Stomach (tissue), 9 donors: ENCODE measurements around the gene TASOR. TPM values are rescaled to one million over a fixed set of nuclear protein-coding genes. Genes with fewer than 3 reads are reported as not detected.

Experiments used
- DNase-seq, 2 donors: peaks; one replicate each; pipeline versions ENCODE4 v3.0.0 to v3.0.0-alpha.2; 2013 to 2019
- H3K27ac ChIP-seq, 5 donors: fragments of 200-600 bp in 4 of 5; sonication (generic) in 4 of 5; one replicate each; pipeline ENCODE4 v1.5.1; 2013 to 2019; ENCODE audit warnings: mild to moderate bottlenecking in 1 of 5, moderate library complexity in 1 of 5
- H3K27me3 ChIP-seq, 3 donors: fragments of 200-600 bp; sonication (generic); one replicate each; pipeline ENCODE4 v1.5.1; 2017 to 2019; ENCODE audit warnings: mixed run types in 1 of 3
- H3K36me3 ChIP-seq, 4 donors: fragments of 200-600 bp; sonication (generic); 1 replicate in 3 of 4; 2 replicates in 1 of 4; pipeline ENCODE4 v1.5.1; 2016 to 2019
- H3K4me1 ChIP-seq, 4 donors: fragments of 200-600 bp; sonication (generic); one replicate each; pipeline ENCODE4 v1.5.1; 2016 to 2019
- H3K4me3 ChIP-seq, 4 donors: fragments of 200-600 bp; sonication (generic) in 3 of 4; one replicate each; pipeline ENCODE4 v1.5.1; 2016 to 2019; ENCODE audit warnings: mild to moderate bottlenecking in 1 of 4
- H3K9me3 ChIP-seq, 4 donors: fragments of 200-600 bp; sonication (generic); one replicate each; pipeline ENCODE4 v1.5.1; 2016 to 2019
- CTCF ChIP-seq, 7 experiments: fragments of 450-650 bp in 4 of 7; fragments of 200-600 bp in 3 of 7; sonication (generic) in 3 of 7; IDR thresholded peaks; one replicate each; pipeline ENCODE4 v1.5.1; 2016 to 2019; ENCODE audit warnings: antibody characterized with exemption in 7 of 7, control low read depth in 2 of 7, mild to moderate bottlenecking in 1 of 7
- EP300 ChIP-seq: sonication (generic); formaldehyde crosslinking; IDR thresholded peaks from one replicate; pipeline ENCODE4 v1.6.1; 2017; ENCODE audit warnings: antibody characterized with exemption
- POLR2A ChIP-seq, 4 donors: fragments of 450-650 bp; IDR thresholded peaks; one replicate each; pipeline ENCODE4 v1.6.1; 2016; ENCODE audit warnings: antibody characterized with exemption in 4 of 4, control low read depth in 2 of 4, mild to moderate bottlenecking in 1 of 4, moderate library complexity in 1 of 4
- POLR2AphosphoS5 ChIP-seq, 3 donors: sonication (generic); formaldehyde crosslinking; IDR thresholded peaks; one replicate each; pipeline ENCODE4 v1.6.1; 2016; ENCODE audit warnings: antibody characterized with exemption in 3 of 3
- WGBS, 5 donors: extraction: QIAGEN DNeasy Blood & Tissue Kit in 3 of 5; methylation state at CpG; one replicate each; pipeline versions ENCODE4 v1.1.5 to v1.1.7; 2013 to 2018; 5-methylcytosine and 5-hydroxymethylcytosine counted together
- intact Hi-C: fragments of 100-400 bp; cut with DNase I; formaldehyde crosslinking; loops from one replicate; pipeline ENCODE4 v1.15.1; 2023; ENCODE audit warnings: low total_unique reads
- polyA plus RNA-seq, 3 donors: library from polyadenylated mRNA; stranded (reverse); fragments of 200-250 nt; gene quantifications; one replicate each; pipeline ENCODE4 v1.2.3, GENCODE V29; 2013
- total RNA-seq, 5 donors: library from RNA; depleted of rRNA; stranded (reverse); fragments of >200 nt; gene quantifications; one replicate each; pipeline versions ENCODE4 v1.1.0 to v1.2.3, GENCODE V29; 2014 to 2016
- donor health status: healthy with polysubstance abuse.
- donor health status: Bipolar disorder and iron deficiency.
- donor health status: healthy.

TASOR gene
- total and polyA plus RNA-seq, 8 donors: 13.0 to 223 (median 38.0) TPM

- Histone ChIP-seq H3K27me3 (no peaks in the 10 kb centered on the region), H3K4me3 (no peak overlapping the region), H3K36me3 (peaks cover 27 to 100% (median 95%) of the 10 kb centered on the region in 4 donors), H3K9me3 (peaks cover 0 to 8% (median 0%) of the 10 kb centered on the region in 4 donors), H3K27ac (no peak overlapping the region), H3K4me1 (peaks cover 0 to 16% (median 5%) of the 10 kb centered on the region in 4 donors)
- no peak for DNase-seq
- 93 to 100% (median 97%) methylated on average over 1 of the region's 1 CpG for WGBS, 5 donors
- no peak for TF ChIP-seq CTCF (IDR thresholded peaks at IDR 0.05)
- TF ChIP-seq POLR2A (IDR thresholded peaks at IDR 0.05): no peak
- no peak for TF ChIP-seq EP300
- no peak for TF ChIP-seq POLR2AphosphoS5 (IDR thresholded peaks at IDR 0.05)
- intact Hi-C loops: no loop called here
These were observed 27.4 kb downstream of the TASOR start for GRCh38 chr3:56655709-56656108.

- 72 to 90% (median 84%) methylated on average over 1 of the region's 1 CpG for WGBS, 5 donors
- Histone ChIP-seq H3K4me1 (peaks cover 0 to 23% (median 5%) of the 10 kb centered on the region in 4 donors), H3K4me3 (no peak overlapping the region), H3K9me3 (peaks cover 0 to 8% (median 0%) of the 10 kb centered on the region in 4 donors), H3K36me3 (peaks cover 15 to 94% (median 91%) of the 10 kb centered on the region in 4 donors), H3K27ac (no peak overlapping the region), H3K27me3 (no peaks in the 10 kb centered on the region)
- no peak for DNase-seq
- no peak for TF ChIP-seq POLR2AphosphoS5 (IDR thresholded peaks at IDR 0.05)
- TF ChIP-seq EP300: no peak
- no peak for TF ChIP-seq CTCF (IDR thresholded peaks at IDR 0.05)
- TF ChIP-seq POLR2A (IDR thresholded peaks at IDR 0.05): no peak
- intact Hi-C loops: no loop called here
These were observed 28.6 kb downstream of the TASOR start for GRCh38 chr3:56654460-56654859.

GRCh38 chr3:56645407-56645806, 37.7 kb downstream of the TASOR start:
- H3K4me3 ChIP-seq: no peak overlapping the region
- H3K36me3 ChIP-seq: peaks cover 23 to 93% (median 79%) of the 10 kb centered on the region in 4 donors
- peaks cover 0 to 10% (median 0%) of the 10 kb centered on the region in 4 donors for H3K4me1 ChIP-seq
- WGBS, 5 donors: 78 to 90% (median 84%) methylated on average over 2 of the region's 2 CpGs
- no peak for TF ChIP-seq CTCF (IDR thresholded peaks at IDR 0.05)
- no peak for TF ChIP-seq POLR2A (IDR thresholded peaks at IDR 0.05)
- TF ChIP-seq POLR2AphosphoS5 (IDR thresholded peaks at IDR 0.05): no peak
- no peak for TF ChIP-seq EP300
- H3K27ac ChIP-seq: no peak overlapping the region
- H3K27me3 ChIP-seq: no peaks in the 10 kb centered on the region
- intact Hi-C loops: no loop called here
- no peaks in the 10 kb centered on the region for H3K9me3 ChIP-seq
- no peak for DNase-seq

GRCh38 chr3:56633602-56634535, 49.2 kb downstream of the TASOR start:
- H3K4me1 ChIP-seq: peaks cover 0 to 11% (median 7%) of the 10 kb centered on the region in 4 donors
- 84 to 89% (median 87%) methylated on average over 9 of the region's 9 CpGs for WGBS, 5 donors
- no peak overlapping the region for H3K27ac ChIP-seq
- no peak for DNase-seq
- no peaks in the 10 kb centered on the region for H3K27me3 ChIP-seq
- intact Hi-C loops: no loop called here
- no peak overlapping the region for H3K4me3 ChIP-seq
- H3K9me3 ChIP-seq: no peaks in the 10 kb centered on the region
- no peak for TF ChIP-seq POLR2AphosphoS5 (IDR thresholded peaks at IDR 0.05)
- TF ChIP-seq EP300: no peak
- no peak for TF ChIP-seq POLR2A (IDR thresholded peaks at IDR 0.05)
- TF ChIP-seq CTCF (IDR thresholded peaks at IDR 0.05): no peak
- peaks cover 32 to 70% (median 59%) of the 10 kb centered on the region in 4 donors for H3K36me3 ChIP-seq

Other genes with a start within 250 kb of the TASOR start
- gene ERC2, start 214.8 kb downstream of the TASOR start, total RNA-seq: 1 to 10 TPM in 3 of 5 donors, under 1 TPM in 1, not detected in 1; 0.87 to 3.1 (median 2.4) TPM
- gene ERC2, start 214.8 kb downstream of the TASOR start, polyA plus RNA-seq: under 1 TPM in 2 of 3 donors, not detected in 1; 0.43 to 0.44 TPM
- 10 to 100 TPM in 4 of 5 donors, 1 to 10 TPM in 1; 3.5 to 66.3 (median 29.6) TPM for gene CCDC66, start 126.1 kb downstream of the TASOR start, total RNA-seq
- 1 to 10 TPM; 4.9 to 7.0 (median 6.2) TPM for gene CCDC66, start 126.1 kb downstream of the TASOR start, polyA plus RNA-seq
- 10 to 100 TPM in 4 of 5 donors, 1 to 10 TPM in 1; 6.2 to 23.8 (median 17.5) TPM for gene ARHGEF3, start 118.7 kb upstream of the TASOR start, total RNA-seq
- 10 to 100 TPM in 1 of 3 donors, 1 to 10 TPM in 2; 8.2 to 12.7 (median 9.2) TPM for gene ARHGEF3, start 118.7 kb upstream of the TASOR start, polyA plus RNA-seq